Gastroesophageal sphincter (tissue), 4 donors: ENCODE measurements around the gene MEA1. TPM values are rescaled to one million over a fixed set of nuclear protein-coding genes. Genes with fewer than 3 reads are reported as not detected.

Source experiments
- ATAC-seq: fragments of 150-250 bp; one replicate; pipeline ENCODE4 v1.9.1; 2016; ENCODE audit warnings: mild to moderate bottlenecking, moderate library complexity
- H3K27ac ChIP-seq, 4 donors: fragments of 200-600 bp; sonication (generic) in 3 of 4; 1 replicate in 3 of 4; 2 replicates in 1 of 4; pipeline ENCODE4 v1.5.1; 2016 to 2019
- H3K27me3 ChIP-seq: fragments of 200-600 bp; sonication (generic); one replicate; pipeline ENCODE4 v1.5.1; 2019
- H3K36me3 ChIP-seq, 2 donors: fragments of 200-600 bp; sonication (generic); one replicate each; pipeline ENCODE4 v1.5.1; 2019; ENCODE audit warnings: control low read depth in 1 of 2
- H3K4me1 ChIP-seq, 3 donors: fragments of 200-600 bp; sonication (generic); 1 replicate in 2 of 3; 2 replicates in 1 of 3; pipeline ENCODE4 v1.5.1; 2016 to 2019; ENCODE audit warnings: control low read depth in 2 of 3
- H3K4me3 ChIP-seq, 2 donors: fragments of 200-600 bp; sonication (generic); one replicate each; pipeline ENCODE4 v1.5.1; 2019; ENCODE audit warnings: mild to moderate bottlenecking in 1 of 2, moderate library complexity in 1 of 2
- H3K9me3 ChIP-seq, 3 donors: fragments of 200-600 bp; sonication (generic); one replicate each; pipeline ENCODE4 v1.5.1; 2017 to 2019; ENCODE audit warnings: control low read depth in 2 of 3
- EP300 ChIP-seq: sonication (generic); formaldehyde crosslinking; IDR thresholded peaks from one replicate; pipeline ENCODE4 v1.6.1; 2017; ENCODE audit warnings: antibody characterized with exemption, mild to moderate bottlenecking
- POLR2A ChIP-seq, 2 donors: fragments of 450-650 bp; IDR thresholded peaks; one replicate each; pipeline ENCODE4 v1.6.1; 2017; ENCODE audit warnings: antibody characterized with exemption in 2 of 2, mild to moderate bottlenecking in 2 of 2, moderate library complexity in 1 of 2
- POLR2AphosphoS5 ChIP-seq: sonication (generic); formaldehyde crosslinking; IDR thresholded peaks from one replicate; pipeline ENCODE4 v1.6.1; 2017; ENCODE audit warnings: antibody characterized with exemption
- WGBS, 2 donors: methylation state at CpG; one replicate each; pipeline ENCODE4 v1.1.5; 2018; ENCODE audit warnings: low coverage in 1 of 2; 5-methylcytosine and 5-hydroxymethylcytosine counted together
- total RNA-seq, 4 donors: library from RNA; depleted of rRNA; stranded (reverse); fragments of >200 nt; gene quantifications; one replicate each; pipeline ENCODE4 v1.1.0, GENCODE V29; 2016
- TF ChIP-seq, protein P1 (sequence below), 4 experiments: fragments of 200-600 bp in 2 of 4; fragments of 450-650 bp in 2 of 4; sonication (generic) in 1 of 4; IDR thresholded peaks; one replicate each; pipeline ENCODE4 v1.5.1; 2017 to 2019; ENCODE audit warnings: antibody characterized with exemption in 4 of 4, mild to moderate bottlenecking in 2 of 4, moderate library complexity in 2 of 4

MEA1 gene
- total RNA-seq, 4 donors from 2014 or later = 56.0 to 62.1 (median 58.3) TPM

DNA sequence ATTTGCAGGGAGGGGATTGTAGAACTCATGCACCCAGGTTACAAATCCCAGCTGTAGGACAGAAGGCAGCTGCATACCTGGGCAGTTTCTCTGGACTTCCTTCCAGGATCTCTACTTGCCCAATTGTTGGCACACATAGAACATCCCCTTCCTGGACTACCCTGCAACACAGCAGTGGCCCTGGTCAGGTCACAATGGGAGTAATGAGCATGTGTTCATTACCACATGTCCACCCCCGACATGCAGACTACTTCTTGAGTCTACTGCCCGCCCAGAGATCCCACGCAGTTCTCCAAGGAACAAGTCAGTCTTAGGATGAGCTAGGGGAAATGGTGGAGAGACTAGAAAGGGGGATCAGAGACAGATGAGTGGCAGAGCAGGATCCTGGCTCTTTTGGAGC lies 39.8 kb downstream of the MEA1 start:
- Histone ChIP-seq H3K27ac (no peak overlapping the region), H3K4me3 (no peak overlapping the region), H3K36me3 (peaks cover 0 to 13% of the 10 kb centered on the region in 2 donors), H3K27me3 (no peaks in the 10 kb centered on the region), H3K9me3 (no peaks in the 10 kb centered on the region), H3K4me1 (peaks cover 0 to 30% (median 5%) of the 10 kb centered on the region in 3 donors)
- ATAC-seq = no peak
- 62% methylated on average over 3 of the region's 3 CpGs; no CpG with 5 or more reads in 1 of the 2 donors for WGBS, 2 donors
- TF ChIP-seq, protein P1, sequence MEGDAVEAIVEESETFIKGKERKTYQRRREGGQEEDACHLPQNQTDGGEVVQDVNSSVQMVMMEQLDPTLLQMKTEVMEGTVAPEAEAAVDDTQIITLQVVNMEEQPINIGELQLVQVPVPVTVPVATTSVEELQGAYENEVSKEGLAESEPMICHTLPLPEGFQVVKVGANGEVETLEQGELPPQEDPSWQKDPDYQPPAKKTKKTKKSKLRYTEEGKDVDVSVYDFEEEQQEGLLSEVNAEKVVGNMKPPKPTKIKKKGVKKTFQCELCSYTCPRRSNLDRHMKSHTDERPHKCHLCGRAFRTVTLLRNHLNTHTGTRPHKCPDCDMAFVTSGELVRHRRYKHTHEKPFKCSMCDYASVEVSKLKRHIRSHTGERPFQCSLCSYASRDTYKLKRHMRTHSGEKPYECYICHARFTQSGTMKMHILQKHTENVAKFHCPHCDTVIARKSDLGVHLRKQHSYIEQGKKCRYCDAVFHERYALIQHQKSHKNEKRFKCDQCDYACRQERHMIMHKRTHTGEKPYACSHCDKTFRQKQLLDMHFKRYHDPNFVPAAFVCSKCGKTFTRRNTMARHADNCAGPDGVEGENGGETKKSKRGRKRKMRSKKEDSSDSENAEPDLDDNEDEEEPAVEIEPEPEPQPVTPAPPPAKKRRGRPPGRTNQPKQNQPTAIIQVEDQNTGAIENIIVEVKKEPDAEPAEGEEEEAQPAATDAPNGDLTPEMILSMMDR (IDR thresholded peaks at IDR 0.05) = no peak
- no peak for TF ChIP-seq POLR2AphosphoS5
- TF ChIP-seq EP300 = no peak
- TF ChIP-seq POLR2A (IDR thresholded peaks at IDR 0.05) = no peak

DNA sequence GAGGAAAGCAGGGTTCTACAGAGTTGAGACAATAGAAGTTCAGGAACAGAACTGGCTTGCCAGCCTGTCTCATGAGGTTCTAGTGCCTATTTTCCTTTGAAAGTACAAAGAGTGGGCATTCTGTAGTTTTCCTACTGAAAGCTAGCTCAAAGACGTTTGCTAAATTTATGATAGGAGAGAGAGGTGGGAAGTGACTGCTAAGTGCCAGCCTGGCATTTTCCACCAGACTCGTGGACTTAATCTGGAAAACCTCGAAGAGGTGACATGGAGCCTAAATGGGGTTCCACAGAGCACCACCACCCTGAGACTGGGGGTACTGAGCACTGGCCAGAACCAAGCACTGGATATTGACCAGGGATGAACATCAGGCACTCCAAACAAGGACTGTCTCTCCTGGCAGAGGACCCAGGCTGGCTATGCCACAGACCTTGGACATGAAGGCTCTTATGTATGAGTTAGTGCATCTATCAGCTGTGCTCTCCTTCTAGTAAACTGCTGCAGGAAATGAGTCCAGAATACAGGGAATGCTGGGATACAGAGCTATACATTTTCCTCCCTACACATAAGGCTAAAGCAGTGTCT lies 41.9 kb downstream of the MEA1 start:
- Histone ChIP-seq H3K36me3 (peaks cover 0 to 32% of the 10 kb centered on the region in 2 donors), H3K9me3 (no peaks in the 10 kb centered on the region), H3K4me1 (peaks cover 0 to 13% (median 0%) of the 10 kb centered on the region in 3 donors), H3K4me3 (no peak overlapping the region), H3K27me3 (no peaks in the 10 kb centered on the region), H3K27ac (no peak overlapping the region)
- WGBS, 2 donors = 87 to 92% methylated on average over 3 of the region's 3 CpGs
- ATAC-seq = no peak
- TF ChIP-seq POLR2A (IDR thresholded peaks at IDR 0.05) (no peak), POLR2AphosphoS5 (no peak), EP300 (no peak)
- TF ChIP-seq, protein P1 (IDR thresholded peaks at IDR 0.05) = no peak

DNA sequence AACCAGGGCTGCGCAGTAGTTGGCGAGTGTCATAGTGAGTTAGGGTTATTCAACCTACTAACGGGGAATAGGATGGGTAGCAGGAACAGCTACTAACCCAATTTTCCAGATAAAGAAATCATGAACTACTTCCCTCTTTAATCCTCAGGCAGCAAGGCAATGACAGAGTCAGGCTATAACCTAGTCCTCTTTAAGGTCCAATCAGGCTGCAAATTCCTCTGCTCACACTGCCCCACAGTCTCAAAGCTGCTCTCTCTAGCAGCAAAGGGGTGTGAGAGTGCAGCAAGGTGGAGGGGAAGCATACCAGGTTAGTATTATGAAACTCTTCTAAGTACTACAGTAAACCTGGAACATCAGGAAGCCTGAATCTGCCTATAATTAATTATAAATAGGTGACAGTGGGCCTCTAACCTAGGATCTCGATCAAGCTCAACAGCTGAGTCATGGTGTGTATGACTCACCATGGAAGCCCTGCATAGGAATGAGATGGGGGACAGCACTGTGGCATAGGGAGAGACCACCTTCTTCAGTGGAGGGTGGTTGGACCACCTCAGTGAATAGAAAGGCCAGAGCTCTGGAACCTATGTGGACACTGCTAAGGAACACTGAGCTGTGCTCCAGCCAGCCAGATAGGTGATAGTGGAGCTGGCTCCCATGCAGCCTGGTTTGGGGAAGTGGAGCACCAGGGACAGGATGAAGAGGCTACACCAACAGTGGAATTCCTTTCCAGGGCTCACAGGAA lies 42.7 kb downstream of the MEA1 start:
- no peaks in the 10 kb centered on the region for H3K27me3 ChIP-seq
- peaks cover 0 to 40% of the 10 kb centered on the region in 2 donors for H3K36me3 ChIP-seq
- no peak overlapping the region for H3K27ac ChIP-seq
- no peak for ATAC-seq
- TF ChIP-seq, protein P1 (IDR thresholded peaks at IDR 0.05) = no peak
- TF ChIP-seq POLR2AphosphoS5 = no peak
- TF ChIP-seq EP300 = no peak
- H3K9me3 ChIP-seq = no peaks in the 10 kb centered on the region
- 76 to 79% methylated on average over 4 of the region's 4 CpGs for WGBS, 2 donors
- H3K4me3 ChIP-seq = no peak overlapping the region
- H3K4me1 ChIP-seq = peaks cover 0 to 6% (median 0%) of the 10 kb centered on the region in 3 donors

DNA sequence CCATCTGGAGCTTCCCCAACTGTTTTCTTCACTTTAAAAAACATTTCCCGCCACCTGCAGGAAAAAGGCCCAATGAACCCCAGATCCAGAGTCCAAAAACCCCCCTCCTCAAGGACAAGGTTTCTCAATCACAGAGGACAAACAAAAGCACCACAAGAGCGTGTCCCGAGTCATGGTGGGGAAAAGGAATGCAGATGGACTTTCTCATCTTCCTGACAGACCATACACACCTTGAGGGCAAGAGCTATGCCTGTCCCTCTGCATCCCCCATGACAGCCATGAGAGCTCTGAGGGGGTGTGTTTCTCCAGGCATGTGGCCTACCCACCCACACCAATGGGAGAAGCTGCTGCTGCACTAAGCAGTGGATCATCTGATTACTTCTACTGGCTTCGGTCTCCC lies 43.8 kb downstream of the MEA1 start:
- no peak for ATAC-seq
- Histone ChIP-seq H3K27me3 (no peaks in the 10 kb centered on the region), H3K27ac (no peak overlapping the region), H3K36me3 (peaks cover 0 to 51% of the 10 kb centered on the region in 2 donors), H3K9me3 (no peaks in the 10 kb centered on the region), H3K4me3 (no peak overlapping the region), H3K4me1 (peaks cover 0 to 5% (median 0%) of the 10 kb centered on the region in 3 donors)
- 60 to 75% methylated on average over 1 of the region's 4 CpGs for WGBS, 2 donors
- TF ChIP-seq EP300 (no peak), POLR2A (IDR thresholded peaks at IDR 0.05) (no peak), POLR2AphosphoS5 (no peak)
- TF ChIP-seq, protein P1 (IDR thresholded peaks at IDR 0.05) = no peak

DNA sequence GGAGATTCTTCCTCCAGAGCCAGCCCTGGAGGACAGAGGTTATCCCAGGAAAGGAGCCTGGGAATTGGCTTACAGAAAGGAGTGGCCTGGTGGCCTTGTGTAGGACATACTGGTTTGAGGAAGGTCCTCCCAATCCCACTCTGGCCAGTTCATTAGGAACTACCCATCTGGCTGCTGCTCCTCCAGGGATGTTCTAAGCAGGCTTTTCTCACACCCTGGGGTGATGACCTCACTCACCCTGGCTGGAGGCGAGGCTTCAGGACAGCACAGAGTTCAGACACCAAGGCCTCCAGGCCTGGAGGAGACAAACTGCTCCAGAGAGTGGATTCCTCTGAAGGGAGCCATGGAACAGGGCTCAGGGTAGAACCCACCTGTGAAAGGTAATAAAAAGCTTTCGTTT lies 44.3 kb downstream of the MEA1 start:
- ATAC-seq = no peak
- Histone ChIP-seq H3K36me3 (peaks cover 0 to 57% of the 10 kb centered on the region in 2 donors), H3K27me3 (no peaks in the 10 kb centered on the region), H3K4me1 (peaks cover 0 to 5% (median 0%) of the 10 kb centered on the region in 3 donors), H3K4me3 (no peak overlapping the region), H3K9me3 (no peaks in the 10 kb centered on the region), H3K27ac (no peak overlapping the region)
- TF ChIP-seq POLR2AphosphoS5 (no peak), EP300 (no peak), POLR2A (IDR thresholded peaks at IDR 0.05) (no peak)
- TF ChIP-seq, protein P1 (IDR thresholded peaks at IDR 0.05) = no peak
- 89% methylated on average over 1 of the region's 2 CpGs; no CpG with 5 or more reads in 1 of the 2 donors for WGBS, 2 donors
